SH-SY5Y (cell line): Measurements from ENCODE around the gene CDS2.

Source experiments
- GATA2 ChIP-seq: IDR thresholded peaks from 2 replicates; pipeline ENCODE4 v1.6.1; 2011; ENCODE audit warnings: mild to moderate bottlenecking, low read depth, low read length
- GATA3 ChIP-seq: IDR thresholded peaks from 2 replicates; pipeline ENCODE4 v1.6.1; 2011; ENCODE audit warnings: low read depth, mild to moderate bottlenecking, low read length, moderate library complexity

DNA sequence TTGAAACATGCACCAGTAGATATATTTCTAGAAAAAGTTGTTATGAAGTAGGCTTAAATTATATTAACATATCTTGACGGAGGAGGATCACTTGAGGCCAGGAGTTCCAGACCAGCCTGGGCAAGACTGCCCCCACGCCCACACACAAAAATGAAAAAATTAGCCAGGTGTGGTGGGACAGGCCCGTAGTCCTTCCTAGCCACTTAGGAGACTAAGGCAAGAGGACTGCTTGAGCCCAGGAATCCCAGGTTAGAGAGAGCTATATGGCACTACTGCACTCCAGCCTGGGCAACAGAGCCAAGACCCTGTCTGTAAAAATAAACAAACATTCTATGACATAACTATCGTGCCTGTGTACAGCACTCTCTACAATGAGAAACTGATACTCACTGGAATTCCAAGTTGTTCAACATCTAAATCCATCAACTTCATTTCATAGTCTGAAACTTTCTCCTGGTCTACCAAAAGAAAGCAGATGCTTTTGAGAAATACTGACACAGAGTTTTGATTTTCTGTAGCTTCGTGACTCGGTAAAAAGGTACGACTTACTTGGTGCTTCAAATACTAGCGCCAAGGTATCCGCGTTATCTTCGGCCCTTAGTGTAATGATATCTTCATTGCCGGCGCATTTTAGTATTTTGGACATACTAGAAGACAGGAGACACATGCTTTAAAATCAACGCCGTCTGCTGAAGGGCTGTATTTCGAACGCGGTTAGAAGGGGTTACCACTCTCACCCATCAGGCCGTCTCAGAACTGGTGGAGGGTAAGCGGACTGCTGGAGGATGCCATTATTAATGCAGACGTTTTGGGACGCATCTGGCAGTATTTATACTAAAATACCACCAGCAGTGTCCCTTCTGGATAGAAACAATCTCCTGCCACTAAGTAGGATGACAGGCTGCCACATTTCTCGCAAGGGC lies 8.3 kb upstream of the CDS2 start:
- TF ChIP-seq GATA3 (no peak), GATA2 (no peak)
